Activated B cell treated with CpG ODN at 0.5 μM for 24 hours (primary cell): ENCODE measurements around the gene RNU6-9. TPM values are rescaled to one million over a fixed set of nuclear protein-coding genes. Genes with fewer than 3 reads are reported as not detected.

Experiments
- ATAC-seq: fragments of 200-7000 bp; cut with Tn5 transposase; one replicate; pipeline ENCODE4 v1.10.0; 2021; ENCODE audit warnings: low read depth, mild to moderate bottlenecking, moderate library complexity
- CTCF ChIA-PET: fragments of 350-600 bp; sonication (Branson Sonifier 250); formaldehyde crosslinking; loops from one replicate; lab custom pipeline; 2021; ENCODE audit warnings: antibody characterized with exemption; lab: Charles Lee
- POLR2A ChIA-PET: fragments of 350-600 bp; sonication (Branson Sonifier 250); formaldehyde crosslinking; loops from one replicate; lab custom pipeline; 2021; ENCODE audit warnings: antibody characterized with exemption; lab: Charles Lee
- DNase-seq: peaks from one replicate; pipeline ENCODE4 v3.0.0; 2022
- H3K27ac Mint-ChIP-seq: one replicate; pipeline ENCODE4 v1.8.0; 2020; ENCODE audit warnings: mixed read lengths
- H3K27me3 Mint-ChIP-seq: one replicate; pipeline ENCODE4 v1.8.0; 2021; ENCODE audit warnings: mixed read lengths
- H3K36me3 Mint-ChIP-seq: one replicate; pipeline ENCODE4 v1.8.0; 2021; ENCODE audit warnings: low read depth, mixed read lengths
- H3K4me1 Mint-ChIP-seq: one replicate; pipeline ENCODE4 v1.8.0; 2021; ENCODE audit warnings: mixed read lengths
- H3K4me3 Mint-ChIP-seq: one replicate; pipeline ENCODE4 v1.8.0; 2020; ENCODE audit warnings: mild to moderate bottlenecking, mixed read lengths
- H3K9me3 Mint-ChIP-seq: one replicate; pipeline ENCODE4 v1.8.0; 2020; ENCODE audit warnings: mixed read lengths
- CTCF ChIP-seq: fragments of 200-600 bp; IDR thresholded peaks from one replicate; pipeline ENCODE4 v1.8.0; 2022; ENCODE audit warnings: antibody characterized with exemption, mild to moderate bottlenecking
- intact Hi-C: fragments of 100-400 bp; cut with micrococcal nuclease; formaldehyde crosslinking; loops from one replicate; pipeline ENCODE4 v1.15.1; 2024
- total RNA-seq: library from RNA; stranded (reverse); gene quantifications from 2 replicates; pipeline ENCODE4 v1.2.3, GENCODE V29; 2022

RNU6-9 gene
- total RNA-seq, 1 donor from 2014 or later = not detected

- CTCF ChIA-PET = interaction anchor here (0.6 to 2.9 kb wide), 7 partner anchors 44 to 407 kb away, joined by 3 to 34 read pairs (median 15); partner anchors contain the start of gene WDR18
- ATAC-seq = peak; percentile 45
- Mint-ChIP-seq H3K4me1 (peaks cover 16% of the 10 kb centered on the region), H3K36me3 (peaks cover 7% of the 10 kb centered on the region), H3K9me3 (no peaks in the 10 kb centered on the region), H3K27me3 (peaks cover 6% of the 10 kb centered on the region), H3K4me3 (peak overlapping the region; percentile 72), H3K27ac (peak overlapping the region; percentile 46)
- TF ChIP-seq CTCF = no peak
- POLR2A ChIA-PET = interaction anchor here (0.6 to 2.6 kb wide), 7 partner anchors 31 to 205 kb away, joined by 3 to 52 read pairs (median 10); partner anchors contain the start of genes ARHGAP45, KISS1R, MED16 and R3HDM4
- DNase-seq = peak; percentile 64
- intact Hi-C loops = loop anchor here (1.0 to 2.0 kb wide), 7 partner anchors 31 to 138 kb away; partner anchors contain the start of genes GRIN3B, KISS1R, MED16 and PTBP1
These were observed 30.5 kb upstream of the RNU6-9 start for GRCh38 chr19:862581-863314.

- intact Hi-C loops = loop anchor here (1.0 to 2.0 kb wide), 5 partner anchors 54 to 138 kb away; partner anchors contain the start of genes GRIN3B, KISS1R, PTBP1 and WDR18
- POLR2A ChIA-PET = interaction anchor here (0.6 to 2.6 kb wide), 17 partner anchors 10 to 605 kb away, joined by 3 to 52 read pairs (median 6); partner anchors contain the start of genes ARHGAP45, KISS1R, MED16 and R3HDM4
- H3K9me3 Mint-ChIP-seq = no peaks in the 10 kb centered on the region
- no peak overlapping the region for H3K27ac Mint-ChIP-seq
- TF ChIP-seq CTCF = no peak
- CTCF ChIA-PET = interaction anchor here (0.7 to 2.9 kb wide), 15 partner anchors 30 to 204 kb away, joined by 3 to 34 read pairs (median 5); partner anchors contain the start of genes ARHGAP45, KISS1R, R3HDM4 and RNU6-2
- ATAC-seq (no peak), DNase-seq (no peak)
- H3K4me3 Mint-ChIP-seq = peak overlapping the region; percentile 72
- H3K27me3 Mint-ChIP-seq = peaks cover 6% of the 10 kb centered on the region
- H3K4me1 Mint-ChIP-seq = peaks cover 16% of the 10 kb centered on the region
- H3K36me3 Mint-ChIP-seq = peaks cover 9% of the 10 kb centered on the region
These were observed 30.0 kb upstream of the RNU6-9 start for GRCh38 chr19:863315-863620.

- ATAC-seq = no peak
- CTCF ChIA-PET = interaction anchor here (1.2 kb wide), 1 partner anchor 117 kb away, joined by 3 read pairs; the partner anchor contains the start of gene WDR18
- Mint-ChIP-seq H3K27me3 (peaks cover 3% of the 10 kb centered on the region), H3K36me3 (peaks cover 31% of the 10 kb centered on the region), H3K4me3 (no peak overlapping the region), H3K27ac (no peak overlapping the region), H3K9me3 (no peaks in the 10 kb centered on the region), H3K4me1 (peaks cover 14% of the 10 kb centered on the region)
- intact Hi-C loops = no loop called here
- no peak for DNase-seq
- POLR2A ChIA-PET = interaction anchor here (2.1 kb wide), 1 partner anchor 26 kb away, joined by 7 read pairs; the partner anchor contains the start of genes MED16 and RNU6-9
- no peak for TF ChIP-seq CTCF
These were observed 26.4 kb upstream of the RNU6-9 start for GRCh38 chr19:866769-867300.

- POLR2A ChIA-PET = interaction anchor here (2.1 kb wide), 1 partner anchor 25 kb away, joined by 7 read pairs; the partner anchor contains the start of genes MED16 and RNU6-9
- Mint-ChIP-seq H3K27me3 (peaks cover 3% of the 10 kb centered on the region), H3K4me3 (no peak overlapping the region), H3K27ac (no peak overlapping the region), H3K36me3 (peaks cover 31% of the 10 kb centered on the region), H3K4me1 (peaks cover 18% of the 10 kb centered on the region), H3K9me3 (no peaks in the 10 kb centered on the region)
- CTCF ChIA-PET = no interaction called here
- no peak for TF ChIP-seq CTCF
- no peak for DNase-seq
- ATAC-seq = no peak
- intact Hi-C loops = no loop called here
These were observed 25.9 kb upstream of the RNU6-9 start for GRCh38 chr19:867301-867793.
